ENCODE data around the gene KIAA1671. TPM values are rescaled to one million over a fixed set of nuclear protein-coding genes. Genes with fewer than 3 reads are reported as not detected.

The KIAA1671 gene
- total and polyA plus RNA-seq, 2 donors (not counting 1 experiment from before 2014, with no cell fraction given), result 0.01 to 0.02 TPM

- Histone ChIP-seq H3K4me3 (ENCODE audit: control extremely low read depth in 1 of 5, extremely low read depth in 1 of 5, insufficient read depth in 1 of 5, low read depth in 2 of 5, low read length in 4 of 5) (no peak overlapping the region), H3K79me2 (ENCODE audit: control insufficient read depth, insufficient read depth, low read length) (no peaks in the 10 kb centered on the region), H3K36me3 (replicated peaks in 1 of 2; ENCODE audit: control extremely low read depth in 1 of 2, control insufficient read depth in 1 of 2, extremely low read depth in 1 of 2, insufficient read depth in 2 of 2, low read length in 1 of 2) (no peaks in the 10 kb centered on the region), H3K4me1 (ENCODE audit: control insufficient read depth in 2 of 2, insufficient read depth in 2 of 2, low read length in 2 of 2) (no peaks in the 10 kb centered on the region), H3K9ac (ENCODE audit: low read length) (no peak overlapping the region), H3K27ac (ENCODE audit: low read length in 2 of 2) (no peak overlapping the region), H3K4me2 (replicated peaks; ENCODE audit: low read depth, low read length, poor library complexity, severe bottlenecking) (no peak overlapping the region), H3K27me3 (replicated peaks in 1 of 4; ENCODE audit: control extremely low read depth in 1 of 4, control insufficient read depth in 3 of 4, insufficient read depth in 4 of 4, low read length in 3 of 4) (peaks cover 0 to 29% (median 2%) of the 10 kb centered on the region in 4 experiments), H4K20me1 (ENCODE audit: control insufficient read depth, insufficient read depth, low read length, poor library complexity, severe bottlenecking) (no peaks in the 10 kb centered on the region), H3K9me3 (ENCODE audit: control extremely low read depth in 1 of 3, control insufficient read depth in 2 of 3, insufficient read depth in 1 of 3, low read length in 2 of 3) (no peaks in the 10 kb centered on the region), H2AFZ (ENCODE audit: insufficient read depth, low read depth, low read length, poor library complexity, severe bottlenecking) (no peak overlapping the region)
- POLR2A ChIA-PET, result no interaction called here
- CTCF ChIA-PET, result no interaction called here
- Mint-ChIP-seq H3K4me3 (no peak overlapping the region), H3K27ac (no peak overlapping the region), H3K9me3 (ENCODE audit: insufficient read depth) (no peaks in the 10 kb centered on the region), H3K27me3 (peaks cover 43% of the 10 kb centered on the region), H3K4me1 (no peaks in the 10 kb centered on the region)
- intact Hi-C loops (cut with micrococcal nuclease), result no loop called here
- DNase-seq (no peak), ATAC-seq (ENCODE audit: low read depth) (no peak)
- WGBS (ENCODE audit: insufficient coverage), result 26% methylated on average over 25 of the region's 29 CpGs
- no peak for TF ChIP-seq EZH2 (IDR thresholded peaks at IDR 0.05; ENCODE audit: borderline replicate concordance, insufficient read depth, low read depth, low read length, poor library complexity, severe bottlenecking)
- TF ChIP-seq CTCF (IDR thresholded peaks at IDR 0.05), result no peak
These were observed 117.4 kb downstream of the KIAA1671 start for GRCh38 chr22:25069758-25070481.

- H3K4me1 Mint-ChIP-seq, result no peaks in the 10 kb centered on the region
- Histone ChIP-seq H3K36me3 (replicated peaks in 1 of 2; ENCODE audit: control extremely low read depth in 1 of 2, control insufficient read depth in 1 of 2, extremely low read depth in 1 of 2, insufficient read depth in 2 of 2, low read length in 1 of 2) (no peaks in the 10 kb centered on the region), H3K4me1 (ENCODE audit: control insufficient read depth in 2 of 2, insufficient read depth in 2 of 2, low read length in 2 of 2) (no peaks in the 10 kb centered on the region), H3K27ac (ENCODE audit: low read length in 2 of 2) (no peak overlapping the region), H3K9ac (ENCODE audit: low read length) (no peak overlapping the region), H2AFZ (ENCODE audit: insufficient read depth, low read depth, low read length, poor library complexity, severe bottlenecking) (no peak overlapping the region), H3K79me2 (ENCODE audit: control insufficient read depth, insufficient read depth, low read length) (no peaks in the 10 kb centered on the region), H3K9me3 (ENCODE audit: control extremely low read depth in 1 of 3, control insufficient read depth in 2 of 3, insufficient read depth in 1 of 3, low read length in 2 of 3) (no peaks in the 10 kb centered on the region), H3K4me2 (replicated peaks; ENCODE audit: low read depth, low read length, poor library complexity, severe bottlenecking) (no peak overlapping the region), H3K4me3 (ENCODE audit: control extremely low read depth in 1 of 5, extremely low read depth in 1 of 5, insufficient read depth in 1 of 5, low read depth in 2 of 5, low read length in 4 of 5) (no peak overlapping the region), H4K20me1 (ENCODE audit: control insufficient read depth, insufficient read depth, low read length, poor library complexity, severe bottlenecking) (no peaks in the 10 kb centered on the region), H3K27me3 (replicated peaks in 1 of 4; ENCODE audit: control extremely low read depth in 1 of 4, control insufficient read depth in 3 of 4, insufficient read depth in 4 of 4, low read length in 3 of 4) (peaks cover 0 to 29% (median 2%) of the 10 kb centered on the region in 4 experiments)
- H3K4me3 Mint-ChIP-seq, result no peak overlapping the region
- ChIA-PET CTCF (no interaction called here), POLR2A (no interaction called here)
- intact Hi-C loops (cut with micrococcal nuclease), result no loop called here
- peaks cover 38% of the 10 kb centered on the region for H3K27me3 Mint-ChIP-seq
- no peak overlapping the region for H3K27ac Mint-ChIP-seq
- no peaks in the 10 kb centered on the region for H3K9me3 Mint-ChIP-seq (ENCODE audit: insufficient read depth)
- ATAC-seq (ENCODE audit: low read depth) (no peak), DNase-seq (no peak)
- WGBS (ENCODE audit: insufficient coverage), result 57% methylated on average over 2 of the region's 3 CpGs
- TF ChIP-seq CTCF (IDR thresholded peaks at IDR 0.05) (no peak), EZH2 (IDR thresholded peaks at IDR 0.05; ENCODE audit: borderline replicate concordance, insufficient read depth, low read depth, low read length, poor library complexity, severe bottlenecking) (no peak)
These were observed 118.4 kb downstream of the KIAA1671 start for GRCh38 chr22:25070956-25071355.
